ENCODE data around the gene NOPCHAP1. TPM values are rescaled to one million over a fixed set of nuclear protein-coding genes. Genes with fewer than 3 reads are reported as not detected.
A peak's percentile ranks its signal among the peaks of the same experiment; 100 is the strongest.

NOPCHAP1 gene
- total RNA-seq, 1 experiment from 2014 or later = 49.3 TPM

- H3K4me2 ChIP-seq (ENCODE audit: insufficient read depth, insufficient read length, low read length) = no peak overlapping the region
- no peak overlapping the region for H3K4ac ChIP-seq (ENCODE audit: low read depth, low read length)
- no peak overlapping the region for H2BK20ac ChIP-seq (ENCODE audit: low read depth, low read length, poor library complexity, severe bottlenecking)
- H2BK12ac ChIP-seq (ENCODE audit: insufficient read length, low read depth, low read length) = no peak overlapping the region
- H3K23me2 ChIP-seq (ENCODE audit: insufficient read length, low read depth, low read length, poor library complexity, severe bottlenecking) = no peaks in the 10 kb centered on the region
- WGBS (ENCODE audit: extremely low coverage, insufficient read length, low lambda C conversion rate) = no CpG with 5 or more reads among the region's 7 CpGs
- DNase-seq = no peak
- no peaks in the 10 kb centered on the region for H3K4me1 Mint-ChIP-seq
- no peak overlapping the region for H3K14ac ChIP-seq (ENCODE audit: insufficient read depth, low read length)
- H4K20me1 ChIP-seq (ENCODE audit: control insufficient read depth, insufficient read depth, insufficient read length) = no peaks in the 10 kb centered on the region
- H3K9me3 ChIP-seq (ENCODE audit: control insufficient read depth, low read depth, low read length) = no peaks in the 10 kb centered on the region
- no peak overlapping the region for H2BK5ac ChIP-seq (ENCODE audit: insufficient read length, low read length)
- no peak overlapping the region for H4K5ac ChIP-seq (ENCODE audit: insufficient read length, low read depth, low read length)
- H3K27ac ChIP-seq (ENCODE audit: insufficient read length, low read depth, low read length) = no peak overlapping the region
- no peak overlapping the region for H3K56ac ChIP-seq (ENCODE audit: insufficient read length, low read depth, low read length)
- no peak overlapping the region for H3K23ac ChIP-seq (ENCODE audit: insufficient read length, low read depth, low read length)
- no peak overlapping the region for H4K91ac ChIP-seq (ENCODE audit: insufficient read length, low read depth, low read length)
- no peak overlapping the region for H2AFZ ChIP-seq (ENCODE audit: low read length)
- H3K79me1 ChIP-seq (ENCODE audit: insufficient read depth, low read depth, low read length, poor library complexity, severe bottlenecking) = no peaks in the 10 kb centered on the region
- peaks cover 63 to 93% (median 87%) of the 10 kb centered on the region in 3 experiments for H3K36me3 Mint-ChIP-seq (ENCODE audit: insufficient read depth in 1 of 3, low read depth in 3 of 3)
- H3K4me1 ChIP-seq (ENCODE audit: insufficient read depth, low read length) = no peaks in the 10 kb centered on the region
- no peaks in the 10 kb centered on the region for H3K27me3 Mint-ChIP-seq (ENCODE audit: low read depth)
- H3K27me3 ChIP-seq (ENCODE audit: insufficient read depth, low read length) = no peaks in the 10 kb centered on the region
- H3T11ph ChIP-seq (ENCODE audit: low read length) = no peak overlapping the region
- peak overlapping the region in 1 of 3 experiments; percentile 51; a peak in 1 of 7 replicates for H3K27ac Mint-ChIP-seq
- H3K9me3 Mint-ChIP-seq = no peaks in the 10 kb centered on the region
- no peak overlapping the region for H2AK5ac ChIP-seq (ENCODE audit: insufficient read length, low read length)
- no peaks in the 10 kb centered on the region for H3K79me2 ChIP-seq (ENCODE audit: insufficient read depth, low read length)
- H2BK120ac ChIP-seq (ENCODE audit: low read depth, low read length, poor library complexity, severe bottlenecking) = no peak overlapping the region
- no peak overlapping the region for H3K9ac ChIP-seq (ENCODE audit: extremely low read depth, insufficient read length, low read length)
- H2BK15ac ChIP-seq (ENCODE audit: low read depth, low read length) = no peak overlapping the region
- no peak overlapping the region for H4K8ac ChIP-seq (replicated peaks; ENCODE audit: insufficient read length, low read depth, low read length)
- H3K18ac ChIP-seq (ENCODE audit: insufficient read length, low read depth, low read length) = no peak overlapping the region
- H3K4me3 Mint-ChIP-seq = no peak overlapping the region
- no peak for TF ChIP-seq CTCF (conservative IDR thresholded peaks at IDR 0.05)
These were observed 13.2 kb downstream of the NOPCHAP1 start for GRCh38 chr12:104999347-104999685.

Measured in H9 (cell line).